Measurements from ENCODE around the gene CEP43.

DNA sequence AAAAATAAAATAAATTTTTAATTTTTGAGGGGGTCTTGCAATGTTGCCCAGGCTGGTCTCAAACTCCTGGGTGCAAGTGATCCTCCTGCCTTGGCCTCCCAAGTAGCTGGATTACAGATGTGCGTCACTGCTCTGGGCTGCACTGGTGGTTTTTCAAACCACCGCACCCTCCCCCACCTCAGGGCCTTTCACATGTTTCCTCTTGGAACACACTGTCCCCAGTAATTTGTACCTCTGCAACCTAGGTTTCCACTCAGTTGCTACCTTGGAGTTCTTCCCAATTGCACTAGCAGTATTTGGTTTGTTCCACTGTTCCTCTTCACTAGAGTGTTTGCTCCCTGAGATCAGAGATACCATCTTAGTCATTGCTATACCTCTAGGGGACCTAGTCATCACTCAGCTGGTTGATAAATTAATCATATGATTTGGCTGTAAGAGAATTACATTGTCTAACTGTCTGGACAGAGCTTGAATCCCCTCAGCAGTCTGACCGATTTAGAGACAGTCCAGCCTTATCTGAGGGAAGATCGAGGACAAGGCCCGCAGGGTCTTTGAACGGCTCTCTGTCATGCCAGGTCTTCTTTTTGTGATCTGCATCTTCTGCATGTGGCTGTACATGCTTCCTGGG is 32.0 kb downstream of the CEP43 start:
- TF ChIP-seq RBBP5 (IDR thresholded peaks at IDR 0.05; ENCODE audit: borderline replicate concordance, low read depth, low read length) (no peak), POLR2A (IDR thresholded peaks at IDR 0.05; ENCODE audit: control extremely low read depth in 1 of 2, low read depth in 2 of 2, low read length in 2 of 2) (no peak), TCF12 (IDR thresholded peaks at IDR 0.05; ENCODE audit: low read depth, low read length) (no peak), EZH2 (IDR thresholded peaks at IDR 0.05; ENCODE audit: low read depth, low read length, severe bottlenecking) (no peak), BRCA1 (IDR thresholded peaks at IDR 0.05; ENCODE audit: low read depth, low read length) (no peak), CEBPB (IDR thresholded peaks at IDR 0.05; ENCODE audit: low read depth, low read length) (no peak), SRF (IDR thresholded peaks at IDR 0.05; ENCODE audit: low read depth, low read length) (no peak), EP300 (IDR thresholded peaks at IDR 0.05; ENCODE audit: borderline replicate concordance in 1 of 2, low read depth in 2 of 2, low read length in 2 of 2) (no peak), EGR1 (IDR thresholded peaks at IDR 0.05; ENCODE audit: borderline replicate concordance, low read depth, low read length) (no peak), MAFK (IDR thresholded peaks at IDR 0.05; ENCODE audit: low read depth, low read length) (no peak), SIN3A (conservative IDR thresholded peaks at IDR 0.05 in 1 of 2, IDR thresholded peaks at IDR 0.05 in 1 of 2; ENCODE audit: low read depth in 1 of 2, low read length in 2 of 2) (no peak)
- TF ChIP-seq, protein P1, sequence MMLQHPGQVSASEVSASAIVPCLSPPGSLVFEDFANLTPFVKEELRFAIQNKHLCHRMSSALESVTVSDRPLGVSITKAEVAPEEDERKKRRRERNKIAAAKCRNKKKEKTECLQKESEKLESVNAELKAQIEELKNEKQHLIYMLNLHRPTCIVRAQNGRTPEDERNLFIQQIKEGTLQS (IDR thresholded peaks at IDR 0.05; ENCODE audit: insufficient read depth, low read depth, low read length) = no peak
- TF ChIP-seq, protein P2, sequence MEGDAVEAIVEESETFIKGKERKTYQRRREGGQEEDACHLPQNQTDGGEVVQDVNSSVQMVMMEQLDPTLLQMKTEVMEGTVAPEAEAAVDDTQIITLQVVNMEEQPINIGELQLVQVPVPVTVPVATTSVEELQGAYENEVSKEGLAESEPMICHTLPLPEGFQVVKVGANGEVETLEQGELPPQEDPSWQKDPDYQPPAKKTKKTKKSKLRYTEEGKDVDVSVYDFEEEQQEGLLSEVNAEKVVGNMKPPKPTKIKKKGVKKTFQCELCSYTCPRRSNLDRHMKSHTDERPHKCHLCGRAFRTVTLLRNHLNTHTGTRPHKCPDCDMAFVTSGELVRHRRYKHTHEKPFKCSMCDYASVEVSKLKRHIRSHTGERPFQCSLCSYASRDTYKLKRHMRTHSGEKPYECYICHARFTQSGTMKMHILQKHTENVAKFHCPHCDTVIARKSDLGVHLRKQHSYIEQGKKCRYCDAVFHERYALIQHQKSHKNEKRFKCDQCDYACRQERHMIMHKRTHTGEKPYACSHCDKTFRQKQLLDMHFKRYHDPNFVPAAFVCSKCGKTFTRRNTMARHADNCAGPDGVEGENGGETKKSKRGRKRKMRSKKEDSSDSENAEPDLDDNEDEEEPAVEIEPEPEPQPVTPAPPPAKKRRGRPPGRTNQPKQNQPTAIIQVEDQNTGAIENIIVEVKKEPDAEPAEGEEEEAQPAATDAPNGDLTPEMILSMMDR (IDR thresholded peaks at IDR 0.05; ENCODE audit: control extremely low read depth in 1 of 3, insufficient read depth in 1 of 3, low read depth in 1 of 3, low read length in 3 of 3) = no peak
